ENCODE measurements around the gene PTGR1. TPM values are rescaled to one million over a fixed set of nuclear protein-coding genes. Genes with fewer than 3 reads are reported as not detected.

The PTGR1 gene
- polyA plus RNA-seq, 1 donor (not counting 4 experiments of a cell fraction or from before 2014, with no cell fraction given) = 66.0 TPM

GRCh38 chr9:111645806-111646205, 46.4 kb upstream of the PTGR1 start:
- Histone ChIP-seq H3K4me1 (ENCODE audit: control insufficient read depth, extremely low read depth, insufficient read depth, low read length) (no peaks in the 10 kb centered on the region), H3K4me3 (ENCODE audit: control insufficient read depth in 2 of 3, extremely low read depth in 1 of 3, insufficient read depth in 2 of 3, low read depth in 1 of 3, low read length in 3 of 3) (no peak overlapping the region), H2AFZ (ENCODE audit: control insufficient read depth, low read length) (no peak overlapping the region), H3K27ac (ENCODE audit: control insufficient read depth, insufficient read depth, low read length) (no peak overlapping the region), H3K4me2 (ENCODE audit: control insufficient read depth, extremely low read depth, insufficient read depth, low read depth, low read length) (no peak overlapping the region), H3K9me1 (ENCODE audit: control insufficient read depth, extremely low read depth, insufficient read depth, low read length) (peaks cover 2% of the 10 kb centered on the region), H3K9me3 (ENCODE audit: control insufficient read depth, low read depth, low read length) (no peaks in the 10 kb centered on the region), H3K36me3 (ENCODE audit: control insufficient read depth in 2 of 2, extremely low read depth in 1 of 2, insufficient read depth in 2 of 2, low read length in 2 of 2) (peaks cover 13 to 28% of the 10 kb centered on the region in 2 experiments), H3K27me3 (ENCODE audit: control insufficient read depth, extremely low read depth, insufficient read depth, low read length) (no peaks in the 10 kb centered on the region), H3K9ac (ENCODE audit: control insufficient read depth, extremely low read depth, insufficient read depth, low read length) (no peak overlapping the region), H4K20me1 (ENCODE audit: control insufficient read depth, extremely low read depth, insufficient read depth, low read length) (no peaks in the 10 kb centered on the region), H3K79me2 (ENCODE audit: control insufficient read depth, insufficient read depth, low read length) (peaks cover 18% of the 10 kb centered on the region)
- dilution Hi-C loops (cut with MboI; ENCODE audit: extremely low pct_ligation_motif_present, low sequenced_read_pairs) = no loop called here
- TF ChIP-seq EZH2 (IDR thresholded peaks at IDR 0.05; ENCODE audit: low read length) (no peak), CTCF (optimal IDR thresholded peaks at IDR 0.05 in 1 of 3, IDR thresholded peaks at IDR 0.05 in 1 of 3, conservative IDR thresholded peaks at IDR 0.05 in 1 of 3; ENCODE audit: extremely low read depth in 1 of 3, insufficient read depth in 2 of 3, low read length in 3 of 3) (no peak)
- no peak for DNase-seq (ENCODE audit: low read depth, low spot score)
- FAIRE-seq = no peak

GRCh38 chr9:111644195-111644772, 44.8 kb upstream of the PTGR1 start:
- no peaks in the 10 kb centered on the region for H3K27me3 ChIP-seq (ENCODE audit: control insufficient read depth, extremely low read depth, insufficient read depth, low read length)
- peaks cover 6 to 20% of the 10 kb centered on the region in 2 experiments for H3K36me3 ChIP-seq (ENCODE audit: control insufficient read depth in 2 of 2, extremely low read depth in 1 of 2, insufficient read depth in 2 of 2, low read length in 2 of 2)
- DNase-seq (ENCODE audit: low read depth, low spot score) = no peak
- no peak overlapping the region for H3K4me2 ChIP-seq (ENCODE audit: control insufficient read depth, extremely low read depth, insufficient read depth, low read depth, low read length)
- TF ChIP-seq CTCF (optimal IDR thresholded peaks at IDR 0.05 in 1 of 3, IDR thresholded peaks at IDR 0.05 in 1 of 3, conservative IDR thresholded peaks at IDR 0.05 in 1 of 3; ENCODE audit: extremely low read depth in 1 of 3, insufficient read depth in 2 of 3, low read length in 3 of 3) (no peak), EZH2 (IDR thresholded peaks at IDR 0.05; ENCODE audit: low read length) (no peak)
- no peaks in the 10 kb centered on the region for H3K9me3 ChIP-seq (ENCODE audit: control insufficient read depth, low read depth, low read length)
- H3K4me1 ChIP-seq (ENCODE audit: control insufficient read depth, extremely low read depth, insufficient read depth, low read length) = no peaks in the 10 kb centered on the region
- no peak overlapping the region for H3K4me3 ChIP-seq (ENCODE audit: control insufficient read depth in 2 of 3, extremely low read depth in 1 of 3, insufficient read depth in 2 of 3, low read depth in 1 of 3, low read length in 3 of 3)
- no peak overlapping the region for H3K9ac ChIP-seq (ENCODE audit: control insufficient read depth, extremely low read depth, insufficient read depth, low read length)
- H3K27ac ChIP-seq (ENCODE audit: control insufficient read depth, insufficient read depth, low read length) = no peak overlapping the region
- no peak for FAIRE-seq
- dilution Hi-C loops (cut with MboI; ENCODE audit: extremely low pct_ligation_motif_present, low sequenced_read_pairs) = no loop called here
- no peak overlapping the region for H2AFZ ChIP-seq (ENCODE audit: control insufficient read depth, low read length)
- no peaks in the 10 kb centered on the region for H4K20me1 ChIP-seq (ENCODE audit: control insufficient read depth, extremely low read depth, insufficient read depth, low read length)
- peaks cover 2% of the 10 kb centered on the region for H3K9me1 ChIP-seq (ENCODE audit: control insufficient read depth, extremely low read depth, insufficient read depth, low read length)
- H3K79me2 ChIP-seq (ENCODE audit: control insufficient read depth, insufficient read depth, low read length) = peaks cover 18% of the 10 kb centered on the region
